Bronchial epithelial cell (primary cell): Measurements from ENCODE around the gene PPM1F. TPM values are rescaled to one million over a fixed set of nuclear protein-coding genes. Genes with fewer than 3 reads are reported as not detected.
A peak's percentile ranks its signal among the peaks of the same experiment; 100 is the strongest.
"Not testable (repeated sequence)": the region's sequence is repeated elsewhere in the genome, so short reads cannot be mapped to it uniquely, and the experiment has no call there.

Experiments
- DNase-seq: peaks from one replicate; pipeline ENCODE4 v3.0.0-alpha.2; 2010; ENCODE audit warnings: low read depth
- FAIRE-seq: peaks from 2 replicates; lab custom pipeline; 2011; peaks lifted over from hg19 to GRCh38; lab: Jason Lieb, UNC
- H3K27me3 ChIP-seq: 2 replicates; pipeline ENCODE4 v1.5.1; 2011; ENCODE audit warnings: low read length; ENCODE audit not compliant: control insufficient read depth, insufficient read depth
- H3K36me3 ChIP-seq: 2 replicates; pipeline ENCODE4 v1.5.1; 2011; ENCODE audit warnings: low read length; ENCODE audit not compliant: control insufficient read depth, insufficient read depth
- H3K4me3 ChIP-seq: 2 replicates; pipeline ENCODE4 v1.5.1; 2011; ENCODE audit warnings: mild to moderate bottlenecking, low read depth, low read length, control low read depth
- total RNA-seq: library from RNA; depleted of rRNA; stranded (reverse); fragments of >200 nt; gene quantifications from 2 replicates; pipeline ENCODE4 v1.2.1, GENCODE V29; 2014
- TF ChIP-seq, protein P1 (sequence below): IDR thresholded peaks from 2 replicates; pipeline ENCODE4 v1.5.1; 2011; ENCODE audit warnings: mild to moderate bottlenecking, moderate library complexity, low read length, control low read depth, inconsistent platforms; ENCODE audit not compliant: insufficient read depth, severe bottlenecking

The PPM1F gene
- total RNA-seq, 1 donor from 2014 or later, result 16.1 TPM

- H3K27me3 ChIP-seq, result no peaks in the 10 kb centered on the region
- H3K4me3 ChIP-seq, result no peak overlapping the region
- peak; percentile 18 for FAIRE-seq
- DNase-seq, result no peak
- H3K36me3 ChIP-seq, result peaks cover 15% of the 10 kb centered on the region
- TF ChIP-seq, protein P1, sequence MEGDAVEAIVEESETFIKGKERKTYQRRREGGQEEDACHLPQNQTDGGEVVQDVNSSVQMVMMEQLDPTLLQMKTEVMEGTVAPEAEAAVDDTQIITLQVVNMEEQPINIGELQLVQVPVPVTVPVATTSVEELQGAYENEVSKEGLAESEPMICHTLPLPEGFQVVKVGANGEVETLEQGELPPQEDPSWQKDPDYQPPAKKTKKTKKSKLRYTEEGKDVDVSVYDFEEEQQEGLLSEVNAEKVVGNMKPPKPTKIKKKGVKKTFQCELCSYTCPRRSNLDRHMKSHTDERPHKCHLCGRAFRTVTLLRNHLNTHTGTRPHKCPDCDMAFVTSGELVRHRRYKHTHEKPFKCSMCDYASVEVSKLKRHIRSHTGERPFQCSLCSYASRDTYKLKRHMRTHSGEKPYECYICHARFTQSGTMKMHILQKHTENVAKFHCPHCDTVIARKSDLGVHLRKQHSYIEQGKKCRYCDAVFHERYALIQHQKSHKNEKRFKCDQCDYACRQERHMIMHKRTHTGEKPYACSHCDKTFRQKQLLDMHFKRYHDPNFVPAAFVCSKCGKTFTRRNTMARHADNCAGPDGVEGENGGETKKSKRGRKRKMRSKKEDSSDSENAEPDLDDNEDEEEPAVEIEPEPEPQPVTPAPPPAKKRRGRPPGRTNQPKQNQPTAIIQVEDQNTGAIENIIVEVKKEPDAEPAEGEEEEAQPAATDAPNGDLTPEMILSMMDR, result no peak
These were observed 7.8 kb downstream of the PPM1F start for GRCh38 chr22:21944871-21945270.

GRCh38 chr22:21943571-21944448 is 8.8 kb downstream of the PPM1F start:
- H3K27me3 ChIP-seq, result no peaks in the 10 kb centered on the region
- TF ChIP-seq, protein P1, result no peak
- FAIRE-seq, result no peak
- H3K36me3 ChIP-seq, result peaks cover 18% of the 10 kb centered on the region
- no peak for DNase-seq
- H3K4me3 ChIP-seq, result no peak overlapping the region

GRCh38 chr22:21942407-21943343 is 10.0 kb downstream of the PPM1F start:
- TF ChIP-seq, protein P1, result no peak
- Histone ChIP-seq H3K27me3 (no peaks in the 10 kb centered on the region), H3K4me3 (no peak overlapping the region), H3K36me3 (peaks cover 18% of the 10 kb centered on the region)
- DNase-seq (peak; percentile 83), FAIRE-seq (no peak)

DNA sequence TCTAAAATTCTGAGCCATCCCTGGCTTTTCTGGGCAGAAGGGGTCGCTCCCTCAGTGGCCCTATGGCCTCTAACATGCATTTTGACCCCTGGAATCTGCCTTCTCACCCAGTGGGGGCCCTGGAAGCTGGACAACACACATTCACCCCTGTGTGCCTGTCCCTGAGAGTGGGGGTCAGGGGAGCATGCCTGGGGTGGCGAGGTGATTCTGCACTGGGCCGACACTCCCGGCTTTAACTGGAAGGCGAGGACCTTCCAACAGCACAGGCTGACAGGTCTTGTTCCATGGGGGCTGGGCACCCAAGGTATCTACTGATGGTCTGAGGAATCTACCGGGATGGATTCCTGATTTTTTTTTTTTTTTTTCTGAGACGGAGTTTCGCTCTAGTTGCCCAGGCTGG is 10.7 kb downstream of the PPM1F start:
- DNase-seq (no peak), FAIRE-seq (no peak)
- TF ChIP-seq, protein P1, result no peak
- no peaks in the 10 kb centered on the region for H3K27me3 ChIP-seq
- H3K36me3 ChIP-seq, result peaks cover 18% of the 10 kb centered on the region
- H3K4me3 ChIP-seq, result no peak overlapping the region

- Histone ChIP-seq H3K4me3 (no peak overlapping the region), H3K36me3 (peaks cover 14% of the 10 kb centered on the region), H3K27me3 (no peaks in the 10 kb centered on the region)
- DNase-seq (no peak), FAIRE-seq (no peak)
- TF ChIP-seq, protein P1, result no peak
These were observed 12.1 kb downstream of the PPM1F start for GRCh38 chr22:21940521-21940920.

GRCh38 chr22:21939935-21940334 is 12.7 kb downstream of the PPM1F start:
- H3K4me3 ChIP-seq, H3K27me3 ChIP-seq, DNase-seq, FAIRE-seq: not testable (repeated sequence)
- H3K36me3 ChIP-seq, result peaks cover 10% of the 10 kb centered on the region
